Neural progenitor cell (in vitro differentiated cells): Measurements from ENCODE around the gene CAMK1. TPM values are rescaled to one million over a fixed set of nuclear protein-coding genes. Genes with fewer than 3 reads are reported as not detected.

Experiments used
- DNase-seq: peaks from one replicate; pipeline ENCODE4 v3.0.0-alpha.2; 2016; ENCODE audit warnings: low spot score
- H2AFZ ChIP-seq: fragments of 200-600 bp; sonication (generic); replicated peaks from 2 replicates; pipeline ENCODE4 v1.6.1; 2016; ENCODE audit warnings: antibody characterized with exemption
- H3F3A ChIP-seq: fragments of 200-600 bp; sonication (generic); 2 replicates; pipeline ENCODE4 v1.6.1; 2016; ENCODE audit warnings: antibody characterized with exemption, low read depth
- H3K27ac ChIP-seq: fragments of 200-600 bp; sonication (generic); 2 replicates; pipeline ENCODE4 v1.5.1; 2016; ENCODE audit warnings: mild to moderate bottlenecking
- H3K27me3 ChIP-seq: fragments of 200-600 bp; sonication (generic); 2 replicates; pipeline ENCODE4 v1.6.1; 2016; ENCODE audit warnings: mild to moderate bottlenecking, moderate library complexity
- H3K36me3 ChIP-seq: fragments of 200-600 bp; sonication (generic); 2 replicates; pipeline ENCODE4 v1.5.1; 2016
- H3K4me1 ChIP-seq: fragments of 200-600 bp; sonication (generic); 2 replicates; pipeline ENCODE4 v1.6.1; 2016; ENCODE audit warnings: mixed run types
- H3K4me2 ChIP-seq: fragments of 200-600 bp; sonication (generic); 2 replicates; pipeline ENCODE4 v1.6.1; 2016
- H3K4me3 ChIP-seq: fragments of 200-600 bp; sonication (generic); 2 replicates; pipeline ENCODE4 v1.5.1; 2016
- H3K79me2 ChIP-seq: fragments of 200-600 bp; sonication (generic); 2 replicates; pipeline ENCODE4 v1.6.1; 2016; ENCODE audit warnings: low read depth
- H3K9ac ChIP-seq: fragments of 200-600 bp; sonication (generic); 2 replicates; pipeline ENCODE4 v1.6.1; 2016
- H3K9me3 ChIP-seq: fragments of 200-600 bp; sonication (generic); 2 replicates; pipeline ENCODE4 v1.5.1; 2016; ENCODE audit warnings: low read depth
- H4K20me1 ChIP-seq: fragments of 200-600 bp; sonication (generic); 2 replicates; pipeline ENCODE4 v1.6.1; 2016; ENCODE audit warnings: low read depth
- H3K27ac Mint-ChIP-seq: 3 replicates; pipeline ENCODE4 v1.8.0; 2021; ENCODE audit warnings: mixed read lengths
- H3K27me3 Mint-ChIP-seq: 2 replicates; pipeline ENCODE4 v1.8.0; 2022; ENCODE audit warnings: low read depth, mild to moderate bottlenecking, inconsistent platforms, moderate library complexity, mixed read lengths; ENCODE audit not compliant: insufficient read depth
- H3K36me3 Mint-ChIP-seq: 3 replicates; pipeline ENCODE4 v1.8.0; 2021; ENCODE audit warnings: mixed read lengths
- H3K4me1 Mint-ChIP-seq: 3 replicates; pipeline ENCODE4 v1.8.0; 2021; ENCODE audit warnings: mixed read lengths
- H3K4me3 Mint-ChIP-seq: 3 replicates; pipeline ENCODE4 v1.8.0; 2021; ENCODE audit warnings: mild to moderate bottlenecking, moderate library complexity, mixed read lengths
- H3K9me3 Mint-ChIP-seq: 3 replicates; pipeline ENCODE4 v1.8.0; 2020; ENCODE audit warnings: mixed read lengths
- CTCF ChIP-seq: fragments of 200-600 bp; sonication (generic); IDR thresholded peaks from 2 replicates; pipeline ENCODE4 v1.5.1; 2017; ENCODE audit warnings: antibody characterized with exemption, mild to moderate bottlenecking
- EZH2 ChIP-seq: fragments of 200-600 bp; sonication (generic); IDR thresholded peaks from 2 replicates; pipeline ENCODE4 v1.6.1; 2017; ENCODE audit warnings: antibody characterized with exemption, mild to moderate bottlenecking, moderate library complexity
- EZH2phosphoT487 ChIP-seq: fragments of 200-600 bp; sonication (generic); IDR thresholded peaks from 2 replicates; pipeline ENCODE4 v1.6.1; 2017; ENCODE audit warnings: antibody characterized with exemption
- total RNA-seq: library from RNA; depleted of rRNA; stranded (reverse); fragments of >200 nt; gene quantifications from 2 replicates; pipeline ENCODE4 v1.2.3, GENCODE V29; 2015; ENCODE audit warnings: low replicate concordance

Gene CAMK1
- total RNA-seq, 1 donor from 2014 or later: 24.9 TPM

GRCh38 chr3:9810433-9810770 lies 40.7 kb upstream of the CAMK1 start:
- Histone ChIP-seq H2AFZ (peak overlapping the region; percentile 85), H4K20me1 (no peaks in the 10 kb centered on the region)
- no peak overlapping the region for H3K27ac Mint-ChIP-seq

GRCh38 chr3:9809615-9810432 lies 40.1 kb upstream of the CAMK1 start, which contains the start of gene TTLL3:
TTLL3 (plus strand) TSS chr3:9810262; CDS start chr3:9810662, 400 bp downstream.
- TF ChIP-seq CTCF: no peak
- TF ChIP-seq EZH2phosphoT487: no peak
- peak; percentile 11 for TF ChIP-seq EZH2
- Mint-ChIP-seq H3K36me3 (peaks cover 5% of the 10 kb centered on the region), H3K27ac (peak within 1 kb of the TSS; percentile 85), H3K27me3 (peaks cover under 1% of the 10 kb centered on the region), H3K9me3 (no peaks in the 10 kb centered on the region), H3K4me1 (peaks cover 30% of the 10 kb centered on the region), H3K4me3 (peak within 1 kb of the TSS; percentile 83)
- Histone ChIP-seq H3K9me3 (no peaks in the 10 kb centered on the region), H3F3A (peaks cover 42% of the 10 kb centered on the region), H3K4me2 (peak within 1 kb of the TSS; percentile 90), H3K36me3 (no peaks in the 10 kb centered on the region), H3K27ac (no peak within 1 kb of the TSS), H4K20me1 (no peaks in the 10 kb centered on the region), H2AFZ (peak within 1 kb of the TSS; percentile 85), H3K79me2 (no peaks in the 10 kb centered on the region), H3K9ac (peak within 1 kb of the TSS; percentile 36), H3K4me3 (peak within 1 kb of the TSS; percentile 69), H3K4me1 (peaks cover 35% of the 10 kb centered on the region), H3K27me3 (peaks cover 14% of the 10 kb centered on the region)
- DNase-seq: peak; percentile 87

More at GRCh38 chr3:9810433-9810770, 40.7 kb upstream of the CAMK1 start:
- H3K9me3 ChIP-seq: no peaks in the 10 kb centered on the region
- no peaks in the 10 kb centered on the region for H3K9me3 Mint-ChIP-seq
- peak overlapping the region; percentile 71 for H3K4me3 Mint-ChIP-seq
- no peak overlapping the region for H3K27ac ChIP-seq
- peaks cover 30% of the 10 kb centered on the region for H3K4me1 Mint-ChIP-seq
- H3K4me1 ChIP-seq: peaks cover 35% of the 10 kb centered on the region
- no peaks in the 10 kb centered on the region for H3K27me3 Mint-ChIP-seq
- peaks cover 41% of the 10 kb centered on the region for H3F3A ChIP-seq
- H3K79me2 ChIP-seq: no peaks in the 10 kb centered on the region
- peaks cover 14% of the 10 kb centered on the region for H3K27me3 ChIP-seq
- peak overlapping the region; percentile 90 for H3K4me2 ChIP-seq
- TF ChIP-seq EZH2 (peak; percentile 34), CTCF (no peak)
- H3K36me3 ChIP-seq: no peaks in the 10 kb centered on the region
- peak overlapping the region; percentile 36 for H3K9ac ChIP-seq
- H3K4me3 ChIP-seq: peak overlapping the region; percentile 69
- DNase-seq: peak; percentile 62
- peaks cover 5% of the 10 kb centered on the region for H3K36me3 Mint-ChIP-seq

GRCh38 chr3:9809239-9809614 lies 39.5 kb upstream of the CAMK1 start:
- no peak for TF ChIP-seq EZH2
- TF ChIP-seq CTCF: no peak
- TF ChIP-seq EZH2phosphoT487: no peak
- Histone ChIP-seq H4K20me1 (no peaks in the 10 kb centered on the region), H3K36me3 (no peaks in the 10 kb centered on the region), H3F3A (peaks cover 42% of the 10 kb centered on the region), H3K9me3 (no peaks in the 10 kb centered on the region), H3K4me1 (peaks cover 35% of the 10 kb centered on the region), H3K4me3 (peak overlapping the region; percentile 69), H3K27ac (no peak overlapping the region), H3K9ac (no peak overlapping the region), H2AFZ (no peak overlapping the region), H3K27me3 (peaks cover 14% of the 10 kb centered on the region), H3K4me2 (peak overlapping the region; percentile 90), H3K79me2 (no peaks in the 10 kb centered on the region)
- no peaks in the 10 kb centered on the region for H3K9me3 Mint-ChIP-seq
- peaks cover 8% of the 10 kb centered on the region for H3K36me3 Mint-ChIP-seq
- H3K4me3 Mint-ChIP-seq: peak overlapping the region; percentile 83
- peaks cover 2% of the 10 kb centered on the region for H3K27me3 Mint-ChIP-seq
- H3K27ac Mint-ChIP-seq: peak overlapping the region; percentile 44
- peaks cover 30% of the 10 kb centered on the region for H3K4me1 Mint-ChIP-seq
- DNase-seq: no peak
